Esophagus mucosa (tissue), 1 donor: Measurements from ENCODE around the gene IRAK2. TPM values are rescaled to one million over a fixed set of nuclear protein-coding genes. Genes with fewer than 3 reads are reported as not detected.

ENCODE experiments used
- ATAC-seq: fragments of 200-7000 bp; cut with Tn5 transposase; one replicate; pipeline ENCODE4 v1.9.1; 2020
- total RNA-seq: library from RNA; stranded (reverse); gene quantifications from one replicate; pipeline ENCODE4 v1.2.4, GENCODE V29; 2023
- donor health status: DM: yes; HTN: yes; CAD: no.

Gene IRAK2
- total RNA-seq, 1 donor from 2014 or later = 6.0 TPM

GRCh38 chr3:10224794-10225665, 60.3 kb downstream of the IRAK2 start:
- ATAC-seq = peak; percentile 76

DNA sequence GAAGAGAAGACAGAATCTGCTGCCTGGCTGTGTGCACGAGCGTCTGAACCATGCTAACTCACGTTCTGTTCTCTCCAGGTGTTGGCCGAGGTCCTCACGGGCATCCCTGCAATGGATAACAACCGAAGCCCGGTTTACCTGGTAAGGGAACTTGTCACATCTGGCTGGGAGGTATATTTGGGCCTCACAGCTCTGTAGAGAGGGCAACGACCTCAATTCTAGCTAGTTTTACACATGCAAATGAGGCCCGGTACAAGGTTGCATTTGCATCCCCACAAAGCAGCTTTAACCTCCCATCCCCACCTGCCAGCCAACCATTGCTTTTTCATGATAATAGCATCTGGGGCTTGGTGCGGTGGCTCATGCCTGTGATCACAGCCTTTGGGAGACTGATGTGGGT, 61.6 kb downstream of the IRAK2 start:
- no peak for ATAC-seq

GRCh38 chr3:10228248-10228950, 63.7 kb downstream of the IRAK2 start:
- no peak for ATAC-seq

DNA sequence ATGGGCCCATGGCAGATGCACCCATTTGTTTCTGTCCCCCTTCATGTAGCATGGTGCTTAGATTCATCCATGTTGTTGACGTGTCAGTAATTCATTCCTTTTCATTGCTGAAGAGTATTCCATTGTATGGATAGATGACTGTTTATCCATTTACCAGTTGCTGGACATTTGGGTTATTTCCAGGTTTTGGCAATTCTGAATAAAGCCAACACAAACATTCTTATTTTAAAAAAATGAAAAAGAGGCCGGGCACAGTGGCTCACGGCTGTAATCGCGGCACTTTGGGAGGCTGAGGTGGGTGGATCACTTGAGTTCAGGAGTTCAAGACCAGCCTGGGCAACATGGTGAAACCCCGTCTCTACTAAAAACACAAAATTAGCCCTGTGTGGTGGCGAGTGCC, 64.9 kb downstream of the IRAK2 start:
- ATAC-seq = no peak

GRCh38 chr3:10232137-10232536, 67.4 kb downstream of the IRAK2 start:
- peak; percentile 69 for ATAC-seq

DNA sequence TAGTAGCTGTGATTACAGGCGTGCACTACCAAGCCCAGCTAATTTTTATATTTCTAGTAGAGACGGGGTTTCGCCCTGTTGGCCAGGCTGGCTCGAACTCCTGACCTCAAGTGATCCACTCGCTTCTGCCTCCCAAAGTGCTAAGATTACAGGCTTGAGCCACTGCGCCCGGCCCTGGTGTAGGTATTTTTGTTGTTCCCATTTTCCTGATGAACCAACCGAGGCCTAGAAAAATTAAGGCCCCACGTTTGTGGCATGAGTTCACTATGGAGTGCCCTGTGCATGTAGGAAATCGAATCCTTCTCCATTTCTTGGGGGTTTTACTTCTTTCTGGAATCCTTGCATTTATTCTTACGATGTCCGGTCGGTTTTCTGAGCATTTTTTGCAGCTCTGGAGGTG, 69.3 kb downstream of the IRAK2 start:
- no peak for ATAC-seq

- no peak for ATAC-seq
Observed at GRCh38 chr3:10234526-10235230, 70.0 kb downstream of the IRAK2 start.

DNA sequence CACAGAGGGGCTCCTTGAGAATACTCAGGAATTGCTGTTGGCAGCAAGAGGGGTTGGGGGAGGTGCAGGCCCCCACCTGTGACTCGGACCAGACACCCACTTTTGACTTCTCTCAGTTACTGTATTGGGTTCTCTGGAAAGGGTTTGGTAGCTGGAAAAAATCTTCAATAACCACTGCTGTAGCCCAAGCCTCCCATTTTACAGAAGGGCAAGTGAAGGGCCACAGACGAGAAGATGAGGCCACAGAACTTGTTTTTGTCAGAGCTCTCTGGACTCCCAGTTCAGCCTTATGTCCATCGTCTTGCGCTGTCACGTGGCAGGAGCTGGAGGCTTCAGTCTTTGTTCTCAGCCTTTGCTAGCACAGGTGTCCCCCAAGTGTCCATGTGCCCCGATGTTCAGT, 70.8 kb downstream of the IRAK2 start:
- no peak for ATAC-seq

DNA sequence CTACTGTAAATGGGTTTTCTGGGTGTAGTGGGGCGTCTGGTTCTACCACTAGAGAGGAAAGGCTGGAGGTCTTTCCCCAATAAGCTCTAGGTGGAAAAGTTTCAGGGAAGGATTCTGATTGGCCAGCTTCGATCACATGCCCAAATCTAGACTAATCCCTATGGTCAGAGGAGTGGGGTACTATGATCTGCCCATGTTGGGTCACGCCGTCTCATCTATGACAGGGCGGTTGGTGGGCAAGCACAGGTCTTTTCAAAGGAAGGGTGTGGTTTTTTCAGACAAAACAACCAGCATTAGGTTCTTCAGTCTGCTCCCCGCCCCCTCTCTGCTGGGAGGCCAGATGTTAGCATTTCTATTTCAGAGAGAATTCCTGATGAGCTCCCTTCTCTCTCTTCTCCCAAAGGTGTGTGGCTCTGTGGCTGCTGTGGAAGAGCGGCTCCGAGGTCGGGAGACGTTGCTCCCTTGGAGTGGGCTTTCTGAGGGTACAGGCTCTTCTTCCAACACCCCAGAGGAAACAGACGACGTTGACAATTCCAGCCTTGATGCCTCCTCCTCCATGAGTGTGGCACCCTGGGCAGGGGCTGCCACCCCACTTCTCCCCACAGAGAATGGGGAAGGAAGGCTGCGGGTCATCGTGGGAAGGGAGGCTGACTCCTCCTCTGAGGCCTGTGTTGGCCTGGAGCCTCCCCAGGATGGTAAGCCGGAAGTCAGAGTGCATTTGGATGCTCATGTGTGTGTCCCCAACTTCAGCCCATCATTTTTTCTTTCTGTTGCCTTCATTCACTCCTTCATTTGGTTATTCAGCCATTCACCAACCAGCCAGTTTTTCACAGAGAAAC, 73.8 kb downstream of the IRAK2 start:
- no peak for ATAC-seq

- ATAC-seq = no peak
Observed at GRCh38 chr3:10240799-10241198, 76.1 kb downstream of the IRAK2 start.

DNA sequence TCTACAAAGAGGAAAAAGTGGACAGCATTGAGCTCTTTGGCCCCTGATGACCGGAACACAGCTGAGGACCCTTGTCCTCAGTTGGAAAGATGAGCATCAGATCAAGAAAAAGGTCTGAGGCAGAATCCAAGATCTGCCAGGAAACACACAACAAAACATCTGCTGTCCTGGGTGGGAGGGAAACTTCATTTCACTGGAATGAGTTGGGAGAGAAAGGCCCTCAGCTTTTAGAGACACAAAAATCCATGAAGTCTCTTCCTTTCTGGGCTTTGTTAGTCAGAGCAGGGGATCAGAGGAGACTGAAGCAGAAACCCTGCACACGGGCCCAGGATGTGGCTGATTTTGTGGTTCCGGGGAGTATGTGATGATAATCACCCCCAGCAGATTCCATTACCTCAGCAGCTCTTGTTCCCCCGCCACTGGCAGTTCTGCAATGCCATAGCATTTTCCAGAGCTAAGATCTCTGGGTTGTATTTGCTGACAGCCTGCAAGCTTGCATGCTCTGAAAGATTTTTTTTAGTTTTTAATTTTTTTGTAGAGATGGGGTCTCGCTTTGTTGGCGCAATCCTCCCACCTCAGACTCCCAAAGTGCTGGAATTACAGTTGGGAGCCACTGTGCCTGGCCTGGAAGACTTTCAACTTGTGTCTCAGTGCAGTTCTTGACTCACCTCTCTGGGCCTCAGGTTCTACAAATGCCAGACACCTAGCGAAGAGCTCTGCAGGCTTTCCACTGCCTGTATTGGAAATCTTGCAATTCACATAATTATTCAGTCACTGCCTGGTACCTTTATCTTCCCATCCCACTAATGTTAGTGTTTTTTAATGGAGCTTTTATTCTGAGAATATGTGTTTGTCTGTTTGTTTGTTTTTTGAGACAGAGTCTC, 77.7 kb downstream of the IRAK2 start:
- ATAC-seq = peak; percentile 43

- ATAC-seq = no peak
Observed at GRCh38 chr3:10244009-10244408, 79.3 kb downstream of the IRAK2 start.

- no peak for ATAC-seq
Observed at GRCh38 chr3:10245081-10245712, 80.5 kb downstream of the IRAK2 start.

- no peak for ATAC-seq
Observed at GRCh38 chr3:10247679-10248183, 83.0 kb downstream of the IRAK2 start.

- ATAC-seq = peak; percentile 99
Observed at GRCh38 chr3:10248184-10248983, 83.7 kb downstream of the IRAK2 start, which contains the start of gene TATDN2. TATDN2 (plus strand) TSS chr3:10248459; CDS start chr3:10249201, 742 bp downstream.

DNA sequence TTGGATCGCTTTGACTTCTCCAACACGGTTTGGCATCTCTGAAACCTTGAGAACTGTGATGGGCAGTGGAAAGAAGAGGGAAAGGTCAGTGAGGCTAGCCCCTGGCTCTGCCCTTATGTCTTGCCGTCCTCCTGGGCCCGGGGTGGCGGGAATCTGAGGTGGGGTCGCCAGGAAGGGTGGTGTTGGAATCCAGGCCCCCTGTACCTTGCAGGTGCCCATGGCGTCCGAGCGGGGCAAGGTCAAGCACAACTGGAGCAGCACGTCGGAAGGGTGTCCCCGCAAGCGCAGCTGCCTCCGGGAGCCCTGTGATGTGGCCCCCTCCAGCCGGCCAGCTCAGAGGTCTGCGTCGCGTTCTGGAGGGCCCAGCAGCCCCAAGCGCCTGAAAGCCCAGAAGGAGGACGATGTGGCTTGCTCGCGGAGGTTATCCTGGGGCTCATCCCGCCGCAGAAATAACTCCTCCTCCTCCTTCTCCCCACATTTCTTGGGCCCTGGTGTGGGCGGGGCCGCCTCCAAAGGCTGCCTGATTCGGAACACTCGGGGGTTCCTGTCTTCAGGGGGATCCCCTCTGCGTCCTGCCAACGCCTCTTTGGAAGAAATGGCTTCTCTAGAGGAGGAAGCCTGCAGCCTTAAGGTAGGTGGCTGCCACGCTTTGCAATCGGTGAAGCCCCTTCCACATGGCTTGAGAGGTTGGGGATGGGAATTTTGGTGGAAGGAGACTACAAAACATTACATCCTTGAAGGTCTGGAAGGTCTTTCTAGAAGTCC, 84.4 kb downstream of the IRAK2 start:
- peak; percentile 34 for ATAC-seq

DNA sequence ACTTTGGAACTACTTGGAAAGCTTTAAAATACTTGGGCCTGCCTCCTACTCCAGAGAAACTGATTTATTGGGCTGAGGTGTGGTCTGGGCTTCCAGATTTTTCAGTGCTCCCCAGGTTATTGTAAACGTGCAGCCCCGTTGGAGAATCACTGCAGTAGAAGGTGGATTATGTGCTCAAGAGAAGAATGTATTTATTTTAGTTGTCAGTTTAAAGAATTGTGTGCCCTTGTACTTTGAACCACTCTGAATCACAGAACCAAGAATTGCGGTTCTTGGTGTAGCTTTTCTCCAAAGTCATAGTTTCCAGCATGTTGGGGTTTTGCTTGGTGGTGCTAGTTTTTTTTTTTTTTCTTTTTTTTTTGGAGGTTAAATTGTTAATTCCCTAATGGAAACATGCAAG, 85.1 kb downstream of the IRAK2 start:
- no peak for ATAC-seq

DNA sequence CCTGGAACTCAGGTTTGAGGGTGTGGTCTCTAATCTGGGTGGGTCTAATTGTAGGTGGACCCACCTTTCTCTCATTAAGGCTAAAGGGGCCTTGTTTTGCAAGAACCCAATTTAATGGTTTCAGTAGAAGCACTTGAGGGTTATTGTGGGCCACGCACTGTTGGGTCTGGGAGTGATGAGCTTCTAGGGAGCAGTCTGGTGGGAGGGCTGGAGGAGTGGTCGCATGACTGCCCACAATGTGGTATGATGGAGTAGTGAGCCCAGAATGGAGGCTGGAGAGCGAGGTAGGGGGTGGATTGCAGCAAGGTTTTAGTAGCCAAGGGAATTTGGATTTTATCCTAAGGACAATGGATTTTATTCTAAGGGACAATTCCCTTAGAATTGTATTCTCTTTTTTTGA, 86.3 kb downstream of the IRAK2 start:
- ATAC-seq = no peak

GRCh38 chr3:10253731-10254130, 89.0 kb downstream of the IRAK2 start:
- no peak for ATAC-seq
